Body of pancreas (tissue), 4 donors: Measurements from ENCODE around the gene EDIL3.

Source experiments
- CTCF ChIP-seq, 7 experiments: fragments of 450-650 bp in 4 of 7; fragments of 200-600 bp in 3 of 7; sonication (generic) in 3 of 7; IDR thresholded peaks; one replicate each; pipeline ENCODE4 v1.5.1; 2016 to 2019; ENCODE audit warnings: antibody characterized with exemption in 7 of 7
- POLR2A ChIP-seq, 3 donors: fragments of 450-650 bp; IDR thresholded peaks; one replicate each; pipeline ENCODE4 v1.6.1; 2016; ENCODE audit warnings: antibody characterized with exemption in 3 of 3, mild to moderate bottlenecking in 2 of 3

GRCh38 chr5:84202136-84202535 lies 182.5 kb downstream of the EDIL3 start:
- no peak for TF ChIP-seq CTCF (IDR thresholded peaks at IDR 0.05)
- TF ChIP-seq POLR2A (IDR thresholded peaks at IDR 0.05), result no peak
